Raji (cell line): ENCODE results near the gene NPTXR.

Experiments used
- POLR2A ChIP-seq: IDR thresholded peaks from 2 replicates; pipeline ENCODE4 v1.6.1; 2011; ENCODE audit warnings: low read depth, low read length, control low read depth; ENCODE audit not compliant: insufficient read depth

Gene NPTXR

GRCh38 chr22:38863531-38864131 lies 19.8 kb upstream of the NPTXR start:
- TF ChIP-seq POLR2A, result 0 out of 2 replicates have a peak, but pooled peaks have one; percentile 18

- 0 out of 2 replicates have a peak, but pooled peaks have one; percentile 13 for TF ChIP-seq POLR2A
Observed at GRCh38 chr22:38862375-38863329, 18.8 kb upstream of the NPTXR start.

GRCh38 chr22:38861927-38862326 lies 18.1 kb upstream of the NPTXR start:
- no peak for TF ChIP-seq POLR2A

- peak; percentile 50; the same call in 1 of the 2 replicates for TF ChIP-seq POLR2A
Observed at GRCh38 chr22:38861170-38861876, 17.5 kb upstream of the NPTXR start.

GRCh38 chr22:38860283-38861169 lies 16.7 kb upstream of the NPTXR start:
- no peak for TF ChIP-seq POLR2A

GRCh38 chr22:38859581-38860282 lies 15.9 kb upstream of the NPTXR start:
- TF ChIP-seq POLR2A, result no peak

GRCh38 chr22:38858492-38858891 lies 14.7 kb upstream of the NPTXR start:
- TF ChIP-seq POLR2A, result no peak

GRCh38 chr22:38853196-38853651 lies 9.4 kb upstream of the NPTXR start:
- TF ChIP-seq POLR2A, result no peak

- no peak for TF ChIP-seq POLR2A
Observed at GRCh38 chr22:38852522-38852921, 8.7 kb upstream of the NPTXR start.

GRCh38 chr22:38850941-38851849 lies 7.4 kb upstream of the NPTXR start:
- TF ChIP-seq POLR2A, result no peak

GRCh38 chr22:38850399-38850798 lies 6.6 kb upstream of the NPTXR start:
- no peak for TF ChIP-seq POLR2A

GRCh38 chr22:38849811-38850210 lies 6.0 kb upstream of the NPTXR start:
- TF ChIP-seq POLR2A, result no peak

GRCh38 chr22:38846412-38846811 lies 2.6 kb upstream of the NPTXR start:
- TF ChIP-seq POLR2A, result no peak
